ENCODE data around the gene DHRS7.

Gene DHRS7

GRCh38 chr14:60161196-60162107 is 3.7 kb downstream of the DHRS7 start:
- ATAC-seq (ENCODE audit: insufficient read depth, low read depth) (no peak), DNase-seq (no peak)
- Histone ChIP-seq H3K27ac (ENCODE audit: low read length) (no peak overlapping the region), H3K4me3 (ENCODE audit: low read depth in 1 of 2, low read length in 2 of 2) (no peak overlapping the region), H3K9ac (ENCODE audit: low read depth, low read length) (no peak overlapping the region), H3K4me2 (ENCODE audit: insufficient read depth, low read length) (no peak overlapping the region), H3K27me3 (ENCODE audit: insufficient read depth, low read length, poor library complexity) (peaks cover 9% of the 10 kb centered on the region), H3K4me1 (ENCODE audit: insufficient read depth, low read length) (peaks cover 21% of the 10 kb centered on the region), H3K79me2 (ENCODE audit: insufficient read depth, low read length) (peaks cover 14% of the 10 kb centered on the region), H3K9me3 (ENCODE audit: insufficient read depth, low read length, severe bottlenecking) (no peaks in the 10 kb centered on the region), H2AFZ (ENCODE audit: low read depth, low read length) (no peak overlapping the region), H3K36me3 (ENCODE audit: insufficient read depth, low read length) (peaks cover 6% of the 10 kb centered on the region; the same call in 1 of the 2 replicates), H4K20me1 (ENCODE audit: insufficient read depth, low read length) (no peaks in the 10 kb centered on the region)
- TF ChIP-seq EZH2 (IDR thresholded peaks at IDR 0.05; ENCODE audit: borderline replicate concordance, low read depth, low read length, severe bottlenecking), result no peak
- no peak for TF ChIP-seq CTCF (IDR thresholded peaks at IDR 0.05; ENCODE audit: borderline replicate concordance, extremely low read depth, low read length, poor library complexity, severe bottlenecking)

- H3K27me3 ChIP-seq (ENCODE audit: insufficient read depth, low read length, poor library complexity), result peaks cover 3% of the 10 kb centered on the region
- no peak overlapping the region for H3K9ac ChIP-seq (ENCODE audit: low read depth, low read length)
- peaks cover 14% of the 10 kb centered on the region for H3K4me1 ChIP-seq (ENCODE audit: insufficient read depth, low read length)
- no peaks in the 10 kb centered on the region for H4K20me1 ChIP-seq (ENCODE audit: insufficient read depth, low read length)
- no peak overlapping the region for H2AFZ ChIP-seq (ENCODE audit: low read depth, low read length)
- H3K9me3 ChIP-seq (ENCODE audit: insufficient read depth, low read length, severe bottlenecking), result no peaks in the 10 kb centered on the region
- no peak overlapping the region for H3K27ac ChIP-seq (ENCODE audit: low read length)
- H3K36me3 ChIP-seq (ENCODE audit: insufficient read depth, low read length), result peaks cover 6% of the 10 kb centered on the region; the same call in 1 of the 2 replicates
- TF ChIP-seq CTCF (IDR thresholded peaks at IDR 0.05; ENCODE audit: borderline replicate concordance, extremely low read depth, low read length, poor library complexity, severe bottlenecking) (no peak), EZH2 (IDR thresholded peaks at IDR 0.05; ENCODE audit: borderline replicate concordance, low read depth, low read length, severe bottlenecking) (no peak)
- H3K79me2 ChIP-seq (ENCODE audit: insufficient read depth, low read length), result peaks cover 14% of the 10 kb centered on the region
- H3K4me2 ChIP-seq (ENCODE audit: insufficient read depth, low read length), result no peak overlapping the region
- no peak for DNase-seq
- ATAC-seq (ENCODE audit: insufficient read depth, low read depth), result no peak
- H3K4me3 ChIP-seq (ENCODE audit: low read depth in 1 of 2, low read length in 2 of 2), result no peak overlapping the region
Measured at GRCh38 chr14:60160422-60160821, 4.8 kb downstream of the DHRS7 start.

GRCh38 chr14:60154671-60155070 is 10.5 kb downstream of the DHRS7 start:
- TF ChIP-seq CTCF (IDR thresholded peaks at IDR 0.05; ENCODE audit: borderline replicate concordance, extremely low read depth, low read length, poor library complexity, severe bottlenecking) (no peak), EZH2 (IDR thresholded peaks at IDR 0.05; ENCODE audit: borderline replicate concordance, low read depth, low read length, severe bottlenecking) (no peak)
- H3K4me1 ChIP-seq (ENCODE audit: insufficient read depth, low read length), result peaks cover 40% of the 10 kb centered on the region
- no peak overlapping the region for H3K4me3 ChIP-seq (ENCODE audit: low read depth in 1 of 2, low read length in 2 of 2)
- H3K27me3 ChIP-seq (ENCODE audit: insufficient read depth, low read length, poor library complexity), result no peaks in the 10 kb centered on the region
- H4K20me1 ChIP-seq (ENCODE audit: insufficient read depth, low read length), result no peaks in the 10 kb centered on the region
- H3K36me3 ChIP-seq (ENCODE audit: insufficient read depth, low read length), result peaks cover 15% of the 10 kb centered on the region
- H2AFZ ChIP-seq (ENCODE audit: low read depth, low read length), result no peak overlapping the region
- peaks cover 4% of the 10 kb centered on the region; the same call in 1 of the 2 replicates for H3K79me2 ChIP-seq (ENCODE audit: insufficient read depth, low read length)
- H3K9ac ChIP-seq (ENCODE audit: low read depth, low read length), result no peak overlapping the region
- no peaks in the 10 kb centered on the region for H3K9me3 ChIP-seq (ENCODE audit: insufficient read depth, low read length, severe bottlenecking)
- DNase-seq (no peak), ATAC-seq (ENCODE audit: insufficient read depth, low read depth) (no peak)
- H3K27ac ChIP-seq (ENCODE audit: low read length), result no peak overlapping the region
- no peak overlapping the region for H3K4me2 ChIP-seq (ENCODE audit: insufficient read depth, low read length)
